PFSK-1 (cell line): ENCODE results near the gene EPS15.

Source experiments
- POLR2AphosphoS5 ChIP-seq: IDR thresholded peaks from 2 replicates; pipeline ENCODE4 v1.6.1; 2012; ENCODE audit warnings: low read depth, mild to moderate bottlenecking, control low read depth, low read length, moderate library complexity
- REST ChIP-seq, 2 experiments: IDR thresholded peaks; 2 replicates each; pipeline versions ENCODE4 v1.6.1 to v1.8.0; 2011 to 2012; ENCODE audit warnings: low read depth in 2 of 2, low read length in 2 of 2, control low read depth in 1 of 2, inconsistent platforms in 1 of 2, mild to moderate bottlenecking in 1 of 2, moderate library complexity in 1 of 2; ENCODE audit not compliant: insufficient read depth in 1 of 2
- SIN3A ChIP-seq: IDR thresholded peaks from 2 replicates; pipeline ENCODE4 v1.6.1; 2012; ENCODE audit warnings: mild to moderate bottlenecking, low read length, moderate library complexity, borderline replicate concordance; ENCODE audit not compliant: insufficient read depth
- TAF1 ChIP-seq: IDR thresholded peaks from 2 replicates; pipeline ENCODE4 v1.6.1; 2012; ENCODE audit warnings: low read length, control low read depth, borderline replicate concordance; ENCODE audit not compliant: insufficient read depth

- TF ChIP-seq REST (IDR thresholded peaks at IDR 0.05; ENCODE audit: insufficient read depth in 1 of 2, low read depth in 2 of 2, low read length in 2 of 2), result no peak
- no peak for TF ChIP-seq POLR2AphosphoS5
- no peak for TF ChIP-seq TAF1
- TF ChIP-seq SIN3A, result no peak
Measured at GRCh38 chr1:51342591-51343206, 176.4 kb downstream of the EPS15 start.
